ENCODE data around the gene IDUA.
A peak's percentile ranks its signal among the peaks of the same experiment; 100 is the strongest.

The IDUA gene

GRCh38 chr4:1031346-1031745 lies 44.5 kb downstream of the IDUA start:
- WGBS (ENCODE audit: insufficient coverage): 94% methylated on average over 8 of the region's 8 CpGs
- Histone ChIP-seq H3K9me3 (ENCODE audit: control extremely low read depth in 1 of 5, control insufficient read depth in 4 of 5, insufficient read depth in 2 of 5, low read depth in 1 of 5, low read length in 4 of 5) (no peaks in the 10 kb centered on the region), H3K4me3 (ENCODE audit: control insufficient read depth in 1 of 7, extremely low read depth in 1 of 7, insufficient read depth in 4 of 7, low read depth in 2 of 7, low read length in 6 of 7) (no peak overlapping the region), H3K27me3 (replicated peaks in 2 of 5; ENCODE audit: control insufficient read depth in 4 of 5, insufficient read depth in 5 of 5, low read length in 4 of 5) (peaks cover 0 to 29% (median 0%) of the 10 kb centered on the region in 5 experiments), H3K36me3 (ENCODE audit: control insufficient read depth in 4 of 4, insufficient read depth in 4 of 4, low read length in 3 of 4) (no peaks in the 10 kb centered on the region), H3K4me1 (ENCODE audit: control extremely low read depth in 1 of 4, control insufficient read depth in 4 of 4, insufficient read depth in 4 of 4, low read length in 3 of 4) (peaks cover 0 to under 1% (median 0%) of the 10 kb centered on the region in 4 experiments), H3K27ac (ENCODE audit: insufficient read depth in 1 of 2, low read depth in 1 of 2, low read length in 2 of 2, poor library complexity in 1 of 2, severe bottlenecking in 2 of 2) (no peak overlapping the region)
- no peak for DNase-seq
- POLR2A ChIA-PET: no interaction called here
- CTCF ChIA-PET: no interaction called here

GRCh38 chr4:1031956-1032795 lies 45.3 kb downstream of the IDUA start:
- H3K4me3 ChIP-seq (ENCODE audit: control insufficient read depth in 1 of 7, extremely low read depth in 1 of 7, insufficient read depth in 4 of 7, low read depth in 2 of 7, low read length in 6 of 7): no peak overlapping the region
- ChIA-PET POLR2A (no interaction called here), CTCF (interaction anchor here (0.6 to 1.2 kb wide), 2 partner anchors 20 to 23 kb away, joined by 3 to 4 read pairs; no protein-coding TSS in a partner anchor)
- H3K4me1 ChIP-seq (ENCODE audit: control extremely low read depth in 1 of 4, control insufficient read depth in 4 of 4, insufficient read depth in 4 of 4, low read length in 3 of 4): no peaks in the 10 kb centered on the region
- H3K27ac ChIP-seq (ENCODE audit: insufficient read depth in 1 of 2, low read depth in 1 of 2, low read length in 2 of 2, poor library complexity in 1 of 2, severe bottlenecking in 2 of 2): no peak overlapping the region
- no peaks in the 10 kb centered on the region for H3K36me3 ChIP-seq (ENCODE audit: control insufficient read depth in 4 of 4, insufficient read depth in 4 of 4, low read length in 3 of 4)
- DNase-seq: peak in 1 of 3 donors; percentile 15
- peaks cover 0 to 29% (median 0%) of the 10 kb centered on the region in 5 experiments for H3K27me3 ChIP-seq (replicated peaks in 2 of 5; ENCODE audit: control insufficient read depth in 4 of 5, insufficient read depth in 5 of 5, low read length in 4 of 5)
- H3K9me3 ChIP-seq (ENCODE audit: control extremely low read depth in 1 of 5, control insufficient read depth in 4 of 5, insufficient read depth in 2 of 5, low read depth in 1 of 5, low read length in 4 of 5): no peaks in the 10 kb centered on the region
- 69% methylated on average over 33 of the region's 37 CpGs for WGBS (ENCODE audit: insufficient coverage)

GRCh38 chr4:1032861-1033260 lies 46.0 kb downstream of the IDUA start:
- Histone ChIP-seq H3K4me3 (ENCODE audit: control insufficient read depth in 1 of 7, extremely low read depth in 1 of 7, insufficient read depth in 4 of 7, low read depth in 2 of 7, low read length in 6 of 7) (no peak overlapping the region), H3K27me3 (replicated peaks in 2 of 5; ENCODE audit: control insufficient read depth in 4 of 5, insufficient read depth in 5 of 5, low read length in 4 of 5) (peaks cover 0 to 29% (median 0%) of the 10 kb centered on the region in 5 experiments), H3K9me3 (ENCODE audit: control extremely low read depth in 1 of 5, control insufficient read depth in 4 of 5, insufficient read depth in 2 of 5, low read depth in 1 of 5, low read length in 4 of 5) (no peaks in the 10 kb centered on the region), H3K27ac (ENCODE audit: insufficient read depth in 1 of 2, low read depth in 1 of 2, low read length in 2 of 2, poor library complexity in 1 of 2, severe bottlenecking in 2 of 2) (no peak overlapping the region), H3K36me3 (ENCODE audit: control insufficient read depth in 4 of 4, insufficient read depth in 4 of 4, low read length in 3 of 4) (no peaks in the 10 kb centered on the region), H3K4me1 (ENCODE audit: control extremely low read depth in 1 of 4, control insufficient read depth in 4 of 4, insufficient read depth in 4 of 4, low read length in 3 of 4) (no peaks in the 10 kb centered on the region)
- CTCF ChIA-PET: interaction anchor here (0.6 to 1.2 kb wide), 2 partner anchors 19 to 22 kb away, joined by 3 to 4 read pairs; no protein-coding TSS in a partner anchor
- POLR2A ChIA-PET: no interaction called here
- no peak for DNase-seq
- WGBS (ENCODE audit: insufficient coverage): 91% methylated on average over 9 of the region's 10 CpGs

GRCh38 chr4:1033840-1034551 lies 47.2 kb downstream of the IDUA start:
- WGBS (ENCODE audit: insufficient coverage): 88% methylated on average over 26 of the region's 35 CpGs
- POLR2A ChIA-PET: no interaction called here
- no peaks in the 10 kb centered on the region for H3K36me3 ChIP-seq (ENCODE audit: control insufficient read depth in 4 of 4, insufficient read depth in 4 of 4, low read length in 3 of 4)
- H3K4me1 ChIP-seq (ENCODE audit: control extremely low read depth in 1 of 4, control insufficient read depth in 4 of 4, insufficient read depth in 4 of 4, low read length in 3 of 4): no peaks in the 10 kb centered on the region
- CTCF ChIA-PET: interaction anchor here (1.1 kb wide), 1 partner anchor 17 kb away, joined by 3 read pairs; no protein-coding TSS in a partner anchor
- no peak for DNase-seq
- no peak overlapping the region for H3K4me3 ChIP-seq (ENCODE audit: control insufficient read depth in 1 of 7, extremely low read depth in 1 of 7, insufficient read depth in 4 of 7, low read depth in 2 of 7, low read length in 6 of 7)
- no peak overlapping the region for H3K27ac ChIP-seq (ENCODE audit: insufficient read depth in 1 of 2, low read depth in 1 of 2, low read length in 2 of 2, poor library complexity in 1 of 2, severe bottlenecking in 2 of 2)
- no peaks in the 10 kb centered on the region for H3K9me3 ChIP-seq (ENCODE audit: control extremely low read depth in 1 of 5, control insufficient read depth in 4 of 5, insufficient read depth in 2 of 5, low read depth in 1 of 5, low read length in 4 of 5)
- H3K27me3 ChIP-seq (replicated peaks in 2 of 5; ENCODE audit: control insufficient read depth in 4 of 5, insufficient read depth in 5 of 5, low read length in 4 of 5): peaks cover 0 to 24% (median 0%) of the 10 kb centered on the region in 5 experiments

- no peaks in the 10 kb centered on the region for H3K4me1 ChIP-seq (ENCODE audit: control extremely low read depth in 1 of 4, control insufficient read depth in 4 of 4, insufficient read depth in 4 of 4, low read length in 3 of 4)
- ChIA-PET CTCF (no interaction called here), POLR2A (no interaction called here)
- DNase-seq: no peak
- whole genome bisulfite sequencing (ENCODE audit: insufficient coverage): 93% methylated on average over 25 of the region's 26 CpGs
- no peaks in the 10 kb centered on the region for H3K9me3 ChIP-seq (ENCODE audit: control extremely low read depth in 1 of 5, control insufficient read depth in 4 of 5, insufficient read depth in 2 of 5, low read depth in 1 of 5, low read length in 4 of 5)
- no peaks in the 10 kb centered on the region for H3K36me3 ChIP-seq (ENCODE audit: control insufficient read depth in 4 of 4, insufficient read depth in 4 of 4, low read length in 3 of 4)
- peaks cover 0 to 23% (median 0%) of the 10 kb centered on the region in 5 experiments for H3K27me3 ChIP-seq (replicated peaks in 2 of 5; ENCODE audit: control insufficient read depth in 4 of 5, insufficient read depth in 5 of 5, low read length in 4 of 5)
- H3K4me3 ChIP-seq (ENCODE audit: control insufficient read depth in 1 of 7, extremely low read depth in 1 of 7, insufficient read depth in 4 of 7, low read depth in 2 of 7, low read length in 6 of 7): no peak overlapping the region
- H3K27ac ChIP-seq (ENCODE audit: insufficient read depth in 1 of 2, low read depth in 1 of 2, low read length in 2 of 2, poor library complexity in 1 of 2, severe bottlenecking in 2 of 2): no peak overlapping the region
Measured at GRCh38 chr4:1035510-1035909, 48.7 kb downstream of the IDUA start.

- Histone ChIP-seq H3K27me3 (replicated peaks in 2 of 5; ENCODE audit: control insufficient read depth in 4 of 5, insufficient read depth in 5 of 5, low read length in 4 of 5) (peaks cover 0 to 18% (median 1%) of the 10 kb centered on the region in 5 experiments), H3K27ac (ENCODE audit: insufficient read depth in 1 of 2, low read depth in 1 of 2, low read length in 2 of 2, poor library complexity in 1 of 2, severe bottlenecking in 2 of 2) (no peak overlapping the region), H3K9me3 (ENCODE audit: control extremely low read depth in 1 of 5, control insufficient read depth in 4 of 5, insufficient read depth in 2 of 5, low read depth in 1 of 5, low read length in 4 of 5) (no peaks in the 10 kb centered on the region), H3K4me1 (ENCODE audit: control extremely low read depth in 1 of 4, control insufficient read depth in 4 of 4, insufficient read depth in 4 of 4, low read length in 3 of 4) (no peaks in the 10 kb centered on the region), H3K4me3 (ENCODE audit: control insufficient read depth in 1 of 7, extremely low read depth in 1 of 7, insufficient read depth in 4 of 7, low read depth in 2 of 7, low read length in 6 of 7) (no peak overlapping the region), H3K36me3 (ENCODE audit: control insufficient read depth in 4 of 4, insufficient read depth in 4 of 4, low read length in 3 of 4) (no peaks in the 10 kb centered on the region)
- CTCF ChIA-PET: no interaction called here
- 95% methylated on average over 8 of the region's 15 CpGs for WGBS (ENCODE audit: insufficient coverage)
- no peak for DNase-seq
- POLR2A ChIA-PET: no interaction called here
Measured at GRCh38 chr4:1036095-1036494, 49.3 kb downstream of the IDUA start.

All from common myeloid progenitor, CD34-positive (primary cell).